ENCODE measurements around the gene C1QTNF2. TPM values are rescaled to one million over a fixed set of nuclear protein-coding genes. Genes with fewer than 3 reads are reported as not detected.

The C1QTNF2 gene
- total and polyA plus RNA-seq, 8 donors = 0.09 to 0.41 (median 0.24) TPM; not detected in 2

DNA sequence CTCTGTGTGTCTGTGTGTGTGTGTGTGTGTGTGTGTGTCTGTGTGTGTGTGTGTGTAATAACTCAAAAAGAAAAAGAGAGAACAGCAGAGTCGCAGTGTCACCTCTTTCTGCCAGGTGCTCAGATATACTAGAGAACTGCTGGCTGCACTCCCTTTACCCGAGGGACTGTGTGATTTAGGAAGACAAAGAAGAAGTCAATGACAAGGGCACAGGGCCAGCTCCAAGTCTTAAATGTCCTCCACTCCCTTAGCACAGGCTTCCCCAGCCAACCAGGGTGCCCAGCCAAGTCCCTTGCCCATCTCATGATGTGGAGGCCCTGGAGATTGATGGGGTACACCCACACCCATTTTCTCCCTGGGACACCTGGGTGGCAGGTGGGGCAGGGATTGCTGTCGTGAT lies 66.7 kb downstream of the C1QTNF2 start:
- Histone ChIP-seq H3K9me3 (no peaks in the 10 kb centered on the region), H3K4me3 (no peak overlapping the region), H3K27me3 (no peaks in the 10 kb centered on the region), H3K36me3 (no peaks in the 10 kb centered on the region), H3K4me1 (no peaks in the 10 kb centered on the region), H3K27ac (no peak overlapping the region)
- whole genome bisulfite sequencing, 2 donors = 45 to 54% methylated on average over 3 of the region's 3 CpGs
- FAIRE-seq (no peak), ATAC-seq (no peak), DNase-seq (no peak)
- intact Hi-C loops (cut with DNase I) = no loop called here
- TF ChIP-seq, protein P1, sequence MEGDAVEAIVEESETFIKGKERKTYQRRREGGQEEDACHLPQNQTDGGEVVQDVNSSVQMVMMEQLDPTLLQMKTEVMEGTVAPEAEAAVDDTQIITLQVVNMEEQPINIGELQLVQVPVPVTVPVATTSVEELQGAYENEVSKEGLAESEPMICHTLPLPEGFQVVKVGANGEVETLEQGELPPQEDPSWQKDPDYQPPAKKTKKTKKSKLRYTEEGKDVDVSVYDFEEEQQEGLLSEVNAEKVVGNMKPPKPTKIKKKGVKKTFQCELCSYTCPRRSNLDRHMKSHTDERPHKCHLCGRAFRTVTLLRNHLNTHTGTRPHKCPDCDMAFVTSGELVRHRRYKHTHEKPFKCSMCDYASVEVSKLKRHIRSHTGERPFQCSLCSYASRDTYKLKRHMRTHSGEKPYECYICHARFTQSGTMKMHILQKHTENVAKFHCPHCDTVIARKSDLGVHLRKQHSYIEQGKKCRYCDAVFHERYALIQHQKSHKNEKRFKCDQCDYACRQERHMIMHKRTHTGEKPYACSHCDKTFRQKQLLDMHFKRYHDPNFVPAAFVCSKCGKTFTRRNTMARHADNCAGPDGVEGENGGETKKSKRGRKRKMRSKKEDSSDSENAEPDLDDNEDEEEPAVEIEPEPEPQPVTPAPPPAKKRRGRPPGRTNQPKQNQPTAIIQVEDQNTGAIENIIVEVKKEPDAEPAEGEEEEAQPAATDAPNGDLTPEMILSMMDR (IDR thresholded peaks at IDR 0.05) = no peak

DNA sequence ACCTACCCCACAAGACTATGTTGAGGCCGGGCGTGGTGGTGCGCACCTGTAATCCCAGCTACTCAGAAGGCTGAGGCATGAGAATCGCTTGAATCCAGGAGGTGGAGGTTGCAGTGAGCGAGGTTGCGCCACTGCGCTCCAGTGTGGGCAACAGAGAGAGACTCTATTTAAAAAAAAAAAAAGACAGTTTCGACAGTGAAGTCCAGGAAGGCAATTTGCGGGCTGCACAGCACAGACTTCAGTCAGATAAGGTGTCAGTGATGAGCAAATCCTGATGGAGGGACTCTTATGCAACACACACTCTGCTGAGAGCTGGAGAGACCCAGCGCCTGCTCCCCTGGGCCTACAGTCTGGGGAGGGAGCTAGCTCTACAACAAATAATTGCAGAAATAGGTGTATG lies 72.2 kb downstream of the C1QTNF2 start:
- H3K9me3 ChIP-seq = no peaks in the 10 kb centered on the region
- TF ChIP-seq, protein P1 (IDR thresholded peaks at IDR 0.05) = no peak
- FAIRE-seq = no peak
- no peaks in the 10 kb centered on the region for H3K36me3 ChIP-seq
- WGBS, 2 donors = 89 to 94% methylated on average over 10 of the region's 10 CpGs
- no peak overlapping the region for H3K27ac ChIP-seq
- no peak for DNase-seq
- H3K27me3 ChIP-seq = no peaks in the 10 kb centered on the region
- intact Hi-C loops (cut with DNase I) = no loop called here
- H3K4me3 ChIP-seq = no peak overlapping the region
- ATAC-seq = no peak
- H3K4me1 ChIP-seq = no peaks in the 10 kb centered on the region

DNA sequence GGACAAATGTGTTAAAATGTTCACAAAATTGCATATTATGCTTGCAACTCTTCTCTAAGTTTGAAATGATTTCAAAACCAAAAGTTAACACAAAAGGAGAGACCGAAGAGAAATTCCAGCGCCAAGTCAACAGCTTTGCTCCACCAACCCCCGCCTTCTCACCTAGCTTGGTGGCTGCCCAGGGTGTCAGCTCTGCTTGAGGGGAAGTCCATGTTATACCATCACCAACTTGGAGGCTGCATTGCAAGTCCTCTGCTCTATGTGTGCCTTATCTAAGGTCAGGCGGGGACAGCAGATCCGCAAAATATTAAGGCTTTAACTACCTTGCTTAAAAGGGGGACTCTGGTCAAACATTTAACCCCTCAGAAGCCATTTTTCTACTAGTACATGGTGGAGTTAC lies 72.7 kb downstream of the C1QTNF2 start:
- no peak for FAIRE-seq
- no peak for DNase-seq
- TF ChIP-seq, protein P1 (IDR thresholded peaks at IDR 0.05) = no peak
- WGBS, 2 donors = 76 to 78% methylated on average over 5 of the region's 5 CpGs
- no peak for ATAC-seq
- Histone ChIP-seq H3K27ac (no peak overlapping the region), H3K36me3 (no peaks in the 10 kb centered on the region), H3K27me3 (no peaks in the 10 kb centered on the region), H3K4me1 (no peaks in the 10 kb centered on the region), H3K9me3 (no peaks in the 10 kb centered on the region), H3K4me3 (no peak overlapping the region)
- intact Hi-C loops (cut with DNase I) = no loop called here

Other genes starting within 250 kb of the C1QTNF2 start
- not detected for gene FABP6, start 141.1 kb downstream of the C1QTNF2 start, total RNA-seq
- gene FABP6, start 141.1 kb downstream of the C1QTNF2 start, polyA plus RNA-seq = not detected
- gene CCNJL, start 58.1 kb downstream of the C1QTNF2 start, total RNA-seq = under 1 TPM; 0.06 to 0.58 (median 0.17) TPM
- gene CCNJL, start 58.1 kb downstream of the C1QTNF2 start, polyA plus RNA-seq = under 1 TPM; 0.08 to 0.16 TPM
- gene FAM200C, start 29.4 kb upstream of the C1QTNF2 start, total RNA-seq = 1 to 10 TPM in 5 of 6 donors, under 1 TPM in 1; 0.79 to 3.7 (median 1.7) TPM
- gene FAM200C, start 29.4 kb upstream of the C1QTNF2 start, polyA plus RNA-seq = 1 to 10 TPM; 2.5 to 3.3 TPM
- gene SLU7, start 48.5 kb upstream of the C1QTNF2 start, total RNA-seq = 10 to 100 TPM; 15.8 to 24.6 (median 20.6) TPM
- 10 to 100 TPM; 12.3 to 21.2 TPM for gene SLU7, start 48.5 kb upstream of the C1QTNF2 start, polyA plus RNA-seq
- 1 to 10 TPM in 3 of 6 donors, under 1 TPM in 2, not detected in 1; 0.31 to 2.7 (median 1.3) TPM for gene PTTG1, start 51.2 kb upstream of the C1QTNF2 start, total RNA-seq
- 1 to 10 TPM; 1.2 to 2.0 TPM for gene PTTG1, start 51.2 kb upstream of the C1QTNF2 start, polyA plus RNA-seq